ENCODE results near the gene THSD7A. TPM values are rescaled to one million over a fixed set of nuclear protein-coding genes. Genes with fewer than 3 reads are reported as not detected.

Gene THSD7A
- total RNA-seq, 4 donors from 2014 or later: 16.2 to 36.4 (median 21.5) TPM

- Histone ChIP-seq H3K9me3 (no peaks in the 10 kb centered on the region), H3K27ac (peak overlapping the region in 1 of 2 donors; percentile 44), H3K36me3 (no peaks in the 10 kb centered on the region), H3K4me1 (no peaks in the 10 kb centered on the region), H3K27me3 (no peaks in the 10 kb centered on the region), H3K4me3 (no peak overlapping the region)
- no peak for TF ChIP-seq POLR2A (IDR thresholded peaks at IDR 0.05)
- no peak for TF ChIP-seq CTCF (IDR thresholded peaks at IDR 0.05)
- peak in 1 of 2 donors; percentile 25 for DNase-seq
- intact Hi-C loops (cut with DNase I; ENCODE audit: low total_unique reads): no loop called here
These were observed 226.2 kb downstream of the THSD7A start for GRCh38 chr7:11605749-11606148.

- H3K9me3 ChIP-seq: no peaks in the 10 kb centered on the region
- intact Hi-C loops (cut with DNase I; ENCODE audit: low total_unique reads): no loop called here
- no peak for DNase-seq
- TF ChIP-seq POLR2A (IDR thresholded peaks at IDR 0.05): no peak
- TF ChIP-seq CTCF (IDR thresholded peaks at IDR 0.05): no peak
- H3K27ac ChIP-seq: peak overlapping the region in 1 of 2 donors; percentile 52
- no peaks in the 10 kb centered on the region for H3K27me3 ChIP-seq
- H3K4me3 ChIP-seq: no peak overlapping the region
- H3K36me3 ChIP-seq: no peaks in the 10 kb centered on the region
- no peaks in the 10 kb centered on the region for H3K4me1 ChIP-seq
These were observed 227.5 kb downstream of the THSD7A start for GRCh38 chr7:11604505-11604904.

GRCh38 chr7:11601761-11602160, 230.2 kb downstream of the THSD7A start:
- no peak overlapping the region for H3K27ac ChIP-seq
- H3K4me3 ChIP-seq: no peak overlapping the region
- TF ChIP-seq POLR2A (IDR thresholded peaks at IDR 0.05): no peak
- no peak for TF ChIP-seq CTCF (IDR thresholded peaks at IDR 0.05)
- no peaks in the 10 kb centered on the region for H3K9me3 ChIP-seq
- H3K4me1 ChIP-seq: no peaks in the 10 kb centered on the region
- DNase-seq: no peak
- intact Hi-C loops (cut with DNase I; ENCODE audit: low total_unique reads): no loop called here
- H3K36me3 ChIP-seq: no peaks in the 10 kb centered on the region
- no peaks in the 10 kb centered on the region for H3K27me3 ChIP-seq

GRCh38 chr7:11593322-11593721, 238.7 kb downstream of the THSD7A start:
- no peak for DNase-seq
- intact Hi-C loops (cut with DNase I; ENCODE audit: low total_unique reads): no loop called here
- TF ChIP-seq POLR2A (IDR thresholded peaks at IDR 0.05) (no peak), CTCF (IDR thresholded peaks at IDR 0.05) (no peak)
- H3K9me3 ChIP-seq: no peaks in the 10 kb centered on the region
- no peaks in the 10 kb centered on the region for H3K36me3 ChIP-seq
- no peaks in the 10 kb centered on the region for H3K4me1 ChIP-seq
- no peaks in the 10 kb centered on the region for H3K27me3 ChIP-seq
- no peak overlapping the region for H3K4me3 ChIP-seq
- no peak overlapping the region for H3K27ac ChIP-seq

GRCh38 chr7:11592699-11593098, 239.3 kb downstream of the THSD7A start:
- H3K9me3 ChIP-seq: no peaks in the 10 kb centered on the region
- no peak for DNase-seq
- no peak overlapping the region for H3K27ac ChIP-seq
- intact Hi-C loops (cut with DNase I; ENCODE audit: low total_unique reads): no loop called here
- H3K4me1 ChIP-seq: no peaks in the 10 kb centered on the region
- TF ChIP-seq POLR2A (IDR thresholded peaks at IDR 0.05) (no peak), CTCF (IDR thresholded peaks at IDR 0.05) (no peak)
- H3K36me3 ChIP-seq: no peaks in the 10 kb centered on the region
- no peak overlapping the region for H3K4me3 ChIP-seq
- no peaks in the 10 kb centered on the region for H3K27me3 ChIP-seq
